Activated naive CD4-positive, alpha-beta T cell (primary cell): ENCODE results near the gene SLIT2.

Experiments
- DNase-seq, 4 experiments: peaks; one replicate each; lab custom pipeline; 2025; lab: John Stamatoyannopoulos, UW

Gene SLIT2

GRCh38 chr4:20266215-20267082 lies 14.7 kb downstream of the SLIT2 start:
- DNase-seq = no peak

- DNase-seq = no peak
Measured at GRCh38 chr4:20268028-20268427, 16.3 kb downstream of the SLIT2 start.

GRCh38 chr4:20269320-20269719 lies 17.6 kb downstream of the SLIT2 start:
- DNase-seq = no peak

- no peak for DNase-seq
Measured at GRCh38 chr4:20271950-20272349, 20.2 kb downstream of the SLIT2 start.

GRCh38 chr4:20272411-20272872 lies 20.7 kb downstream of the SLIT2 start:
- DNase-seq = no peak

- no peak for DNase-seq
Measured at GRCh38 chr4:20273793-20274192, 22.1 kb downstream of the SLIT2 start.

GRCh38 chr4:20276848-20277247 lies 25.1 kb downstream of the SLIT2 start:
- no peak for DNase-seq

- no peak for DNase-seq
Measured at GRCh38 chr4:20278195-20278594, 26.5 kb downstream of the SLIT2 start.

- DNase-seq = no peak
Measured at GRCh38 chr4:20279381-20279780, 27.7 kb downstream of the SLIT2 start.

- no peak for DNase-seq
Measured at GRCh38 chr4:20281453-20281852, 29.7 kb downstream of the SLIT2 start.

- no peak for DNase-seq
Measured at GRCh38 chr4:20283039-20283438, 31.3 kb downstream of the SLIT2 start.

GRCh38 chr4:20284990-20285389 lies 33.3 kb downstream of the SLIT2 start:
- DNase-seq = no peak

GRCh38 chr4:20287246-20287645 lies 35.5 kb downstream of the SLIT2 start:
- no peak for DNase-seq

- no peak for DNase-seq
Measured at GRCh38 chr4:20288047-20288650, 36.4 kb downstream of the SLIT2 start.

- no peak for DNase-seq
Measured at GRCh38 chr4:20288846-20289512, 37.3 kb downstream of the SLIT2 start.

- DNase-seq = no peak
Measured at GRCh38 chr4:20289782-20290181, 38.1 kb downstream of the SLIT2 start.

- no peak for DNase-seq
Measured at GRCh38 chr4:20292739-20293138, 41.0 kb downstream of the SLIT2 start.

GRCh38 chr4:20297261-20297660 lies 45.6 kb downstream of the SLIT2 start:
- DNase-seq = no peak

GRCh38 chr4:20297783-20298182 lies 46.1 kb downstream of the SLIT2 start:
- no peak for DNase-seq

- DNase-seq = no peak
Measured at GRCh38 chr4:20298455-20298854, 46.8 kb downstream of the SLIT2 start.

- no peak for DNase-seq
Measured at GRCh38 chr4:20298986-20299385, 47.3 kb downstream of the SLIT2 start.

GRCh38 chr4:20299515-20299914 lies 47.8 kb downstream of the SLIT2 start:
- no peak for DNase-seq

GRCh38 chr4:20301161-20301560 lies 49.5 kb downstream of the SLIT2 start:
- no peak for DNase-seq
